HG02840 (cell line): ENCODE measurements around the gene SURF4.

Experiments
- ATAC-seq: cut with Tn5 transposase; IDR thresholded peaks from one replicate; pipeline ENCODE4 v1.9.1; 2021; ENCODE audit warnings: mild to moderate bottlenecking, moderate library complexity, moderate number of reproducible peaks; ENCODE audit not compliant: unreplicated experiment, low FRiP score

Gene SURF4

GRCh38 chr9:133375724-133376654 lies at the start of gene SURF4, which contains the start of gene STKLD1:
TSS of gene SURF4 (minus strand) at chr9:133376060. CDS start at chr9:133375969, 91 bp downstream.
TSS of gene STKLD1 (plus strand) at chr9:133376366. CDS start at chr9:133376474, 108 bp downstream.
- ATAC-seq, result peak; percentile 81

- no peak for ATAC-seq
Observed at GRCh38 chr9:133425049-133425632, 49.3 kb upstream of the SURF4 start.

GRCh38 chr9:133424187-133424586 lies 48.3 kb upstream of the SURF4 start:
- no peak for ATAC-seq

- no peak for ATAC-seq
Observed at GRCh38 chr9:133423216-133423615, 47.4 kb upstream of the SURF4 start.

GRCh38 chr9:133421615-133422542 lies 46.0 kb upstream of the SURF4 start, which contains the start of gene ADAMTS13:
TSS of gene ADAMTS13 (plus strand) at chr9:133422367. CDS start at chr9:133422444, 77 bp downstream.
- ATAC-seq, result no peak

GRCh38 chr9:133420392-133420827 lies 44.5 kb upstream of the SURF4 start:
- ATAC-seq, result no peak

GRCh38 chr9:133419005-133419404 lies 43.1 kb upstream of the SURF4 start:
- no peak for ATAC-seq

- peak; percentile 74 for ATAC-seq
Observed at GRCh38 chr9:133417541-133418461, 41.9 kb upstream of the SURF4 start, which contains the start of gene REXO4. TSS of gene REXO4 (minus strand) at chr9:133418010. CDS start at chr9:133417844, 166 bp downstream.

- ATAC-seq, result no peak
Observed at GRCh38 chr9:133415170-133415569, 39.3 kb upstream of the SURF4 start.

GRCh38 chr9:133408042-133408441 lies 32.2 kb upstream of the SURF4 start:
- ATAC-seq, result no peak

- ATAC-seq, result no peak
Observed at GRCh38 chr9:133406480-133407307, 30.8 kb upstream of the SURF4 start.

GRCh38 chr9:133405508-133406438 lies 29.9 kb upstream of the SURF4 start:
- ATAC-seq, result no peak

GRCh38 chr9:133404454-133405002 lies 28.7 kb upstream of the SURF4 start:
- ATAC-seq, result no peak

- no peak for ATAC-seq
Observed at GRCh38 chr9:133403766-133404453, 28.1 kb upstream of the SURF4 start.

GRCh38 chr9:133402689-133403088 lies 26.8 kb upstream of the SURF4 start:
- no peak for ATAC-seq

GRCh38 chr9:133401588-133401987 lies 25.7 kb upstream of the SURF4 start:
- no peak for ATAC-seq
